Activated B cell treated with CpG ODN at 0.5 μM for 24 hours (primary cell): ENCODE measurements around the gene HDHD2. TPM values are rescaled to one million over a fixed set of nuclear protein-coding genes. Genes with fewer than 3 reads are reported as not detected.

Source experiments
- ATAC-seq: fragments of 200-7000 bp; cut with Tn5 transposase; one replicate; pipeline ENCODE4 v1.10.0; 2021; ENCODE audit warnings: low read depth, mild to moderate bottlenecking, moderate library complexity
- CTCF ChIA-PET: fragments of 350-600 bp; sonication (Branson Sonifier 250); formaldehyde crosslinking; loops from one replicate; lab custom pipeline; 2021; ENCODE audit warnings: antibody characterized with exemption; lab: Charles Lee
- POLR2A ChIA-PET: fragments of 350-600 bp; sonication (Branson Sonifier 250); formaldehyde crosslinking; loops from one replicate; lab custom pipeline; 2021; ENCODE audit warnings: antibody characterized with exemption; lab: Charles Lee
- DNase-seq: peaks from one replicate; pipeline ENCODE4 v3.0.0; 2022
- H3K27ac Mint-ChIP-seq: one replicate; pipeline ENCODE4 v1.8.0; 2020; ENCODE audit warnings: mixed read lengths
- H3K27me3 Mint-ChIP-seq: one replicate; pipeline ENCODE4 v1.8.0; 2021; ENCODE audit warnings: mixed read lengths
- H3K36me3 Mint-ChIP-seq: one replicate; pipeline ENCODE4 v1.8.0; 2021; ENCODE audit warnings: low read depth, mixed read lengths
- H3K4me1 Mint-ChIP-seq: one replicate; pipeline ENCODE4 v1.8.0; 2021; ENCODE audit warnings: mixed read lengths
- H3K4me3 Mint-ChIP-seq: one replicate; pipeline ENCODE4 v1.8.0; 2020; ENCODE audit warnings: mild to moderate bottlenecking, mixed read lengths
- H3K9me3 Mint-ChIP-seq: one replicate; pipeline ENCODE4 v1.8.0; 2020; ENCODE audit warnings: mixed read lengths
- CTCF ChIP-seq: fragments of 200-600 bp; IDR thresholded peaks from one replicate; pipeline ENCODE4 v1.8.0; 2022; ENCODE audit warnings: antibody characterized with exemption, mild to moderate bottlenecking
- intact Hi-C: fragments of 100-400 bp; cut with micrococcal nuclease; formaldehyde crosslinking; loops from one replicate; pipeline ENCODE4 v1.15.1; 2024
- total RNA-seq: library from RNA; stranded (reverse); gene quantifications from 2 replicates; pipeline ENCODE4 v1.2.3, GENCODE V29; 2022

Gene HDHD2
- total RNA-seq, 1 donor from 2014 or later = 38.8 TPM

- no peaks in the 10 kb centered on the region for H3K9me3 Mint-ChIP-seq
- intact Hi-C loops = no loop called here
- no peak for ATAC-seq
- TF ChIP-seq CTCF = no peak
- CTCF ChIA-PET = no interaction called here
- POLR2A ChIA-PET = interaction anchor here (1.5 kb wide), 1 partner anchor 25 kb away, joined by 8 read pairs; the partner anchor contains the start of gene HDHD2
- peaks cover 2% of the 10 kb centered on the region for H3K4me1 Mint-ChIP-seq
- H3K27ac Mint-ChIP-seq = no peak overlapping the region
- H3K27me3 Mint-ChIP-seq = peaks cover 6% of the 10 kb centered on the region
- H3K36me3 Mint-ChIP-seq = peaks cover 5% of the 10 kb centered on the region
- no peak for DNase-seq
- no peak overlapping the region for H3K4me3 Mint-ChIP-seq
These were observed 24.3 kb upstream of the HDHD2 start for GRCh38 chr18:47174545-47175116.

GRCh38 chr18:47172476-47172875, 22.2 kb upstream of the HDHD2 start:
- POLR2A ChIA-PET = no interaction called here
- Mint-ChIP-seq H3K4me1 (peaks cover 4% of the 10 kb centered on the region), H3K27ac (no peak overlapping the region), H3K4me3 (no peak overlapping the region), H3K27me3 (peaks cover 4% of the 10 kb centered on the region), H3K9me3 (no peaks in the 10 kb centered on the region), H3K36me3 (peaks cover 5% of the 10 kb centered on the region)
- intact Hi-C loops = no loop called here
- no peak for ATAC-seq
- no peak for DNase-seq
- no peak for TF ChIP-seq CTCF
- CTCF ChIA-PET = no interaction called here

- intact Hi-C loops = no loop called here
- ATAC-seq = no peak
- POLR2A ChIA-PET = no interaction called here
- Mint-ChIP-seq H3K27me3 (no peaks in the 10 kb centered on the region), H3K36me3 (peaks cover 7% of the 10 kb centered on the region), H3K4me1 (peaks cover 14% of the 10 kb centered on the region), H3K27ac (no peak overlapping the region), H3K9me3 (no peaks in the 10 kb centered on the region), H3K4me3 (no peak overlapping the region)
- CTCF ChIA-PET = no interaction called here
- DNase-seq = no peak
- TF ChIP-seq CTCF = no peak
These were observed 18.6 kb upstream of the HDHD2 start for GRCh38 chr18:47168913-47169312.

- Mint-ChIP-seq H3K4me1 (peaks cover 17% of the 10 kb centered on the region), H3K27me3 (no peaks in the 10 kb centered on the region), H3K9me3 (no peaks in the 10 kb centered on the region), H3K36me3 (peaks cover 8% of the 10 kb centered on the region), H3K4me3 (no peak overlapping the region), H3K27ac (no peak overlapping the region)
- CTCF ChIA-PET = no interaction called here
- no peak for ATAC-seq
- intact Hi-C loops = no loop called here
- POLR2A ChIA-PET = no interaction called here
- no peak for DNase-seq
- TF ChIP-seq CTCF = no peak
These were observed 18.2 kb upstream of the HDHD2 start for GRCh38 chr18:47168509-47168908.

- no peak for TF ChIP-seq CTCF
- ATAC-seq (no peak), DNase-seq (no peak)
- Mint-ChIP-seq H3K36me3 (peaks cover 8% of the 10 kb centered on the region), H3K4me3 (no peak overlapping the region), H3K9me3 (no peaks in the 10 kb centered on the region), H3K4me1 (peaks cover 25% of the 10 kb centered on the region), H3K27ac (no peak overlapping the region), H3K27me3 (no peaks in the 10 kb centered on the region)
- POLR2A ChIA-PET = no interaction called here
- intact Hi-C loops = no loop called here
- CTCF ChIA-PET = no interaction called here
These were observed 16.0 kb upstream of the HDHD2 start for GRCh38 chr18:47166294-47166693.
